ENCODE results near the gene TMEM255B. TPM values are rescaled to one million over a fixed set of nuclear protein-coding genes. Genes with fewer than 3 reads are reported as not detected.

Gene TMEM255B
- total and polyA plus RNA-seq, 2 of the 4 experiments (the other 2 are of a cell fraction) = 0.36 to 0.94 TPM

DNA sequence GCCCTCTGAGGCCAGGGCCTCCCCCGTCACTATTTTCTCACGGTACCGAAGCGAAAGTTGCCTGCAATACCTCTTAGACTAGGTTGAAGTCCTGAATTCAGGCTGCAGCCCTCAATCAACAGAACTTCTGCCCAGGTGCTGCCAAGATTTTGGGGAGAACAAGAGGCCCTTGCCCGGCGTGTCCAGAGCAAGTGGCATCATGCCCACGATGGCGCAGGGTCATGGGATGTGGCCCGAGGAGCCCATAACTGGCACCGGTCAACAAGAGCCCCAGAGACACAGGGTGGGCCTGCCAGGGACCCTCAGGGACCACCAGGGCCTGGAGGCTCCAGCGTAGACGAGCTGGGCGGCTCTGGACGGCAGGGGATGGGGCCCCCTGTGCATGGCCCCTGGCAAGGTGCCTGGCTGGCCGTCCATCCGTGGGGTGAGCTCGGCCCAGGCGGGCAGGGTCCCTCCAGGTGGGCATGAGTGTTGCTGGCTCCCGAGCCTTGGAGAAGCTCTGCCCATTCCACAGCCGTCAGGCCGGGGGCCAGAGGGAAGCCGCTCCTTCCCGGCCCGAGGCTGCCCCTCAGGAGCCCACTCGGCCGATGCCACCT, 59.8 kb downstream of the TMEM255B start:
- ChIA-PET POLR2A (ENCODE audit: unreplicated experiment) (no interaction called here), CTCF (no interaction called here)
- 95% methylated on average over 20 of the region's 26 CpGs; no CpG with 5 or more reads in 1 of the 2 experiments for WGBS, 2 experiments (ENCODE audit: extremely low coverage in 2 of 2, insufficient read length in 1 of 2)
- H3K9me3 ChIP-seq (ENCODE audit: control insufficient read depth, insufficient read depth, low read length) = no peaks in the 10 kb centered on the region
- no peak overlapping the region for H3K14ac ChIP-seq (replicated peaks; ENCODE audit: low read depth, low read length)
- dilution Hi-C loops (cut with HindIII; ENCODE audit: low sequenced_read_pairs, unreplicated experiment) = no loop called here
- H2BK20ac ChIP-seq (ENCODE audit: low read depth, low read length) = no peak overlapping the region
- H3K56ac ChIP-seq (ENCODE audit: extremely low read depth, insufficient read depth, low read length) = no peak overlapping the region
- no peak overlapping the region for H3K18ac ChIP-seq (ENCODE audit: low read depth, low read length)
- H3K4me3 ChIP-seq (ENCODE audit: insufficient read depth, low read depth, low read length) = no peak overlapping the region
- H4K8ac ChIP-seq (ENCODE audit: low read depth in 2 of 2, low read length in 2 of 2) = no peak overlapping the region
- H3K4me1 ChIP-seq (ENCODE audit: control insufficient read depth, insufficient read depth, low read length) = peaks cover 34% of the 10 kb centered on the region
- no peak overlapping the region for H4K5ac ChIP-seq (ENCODE audit: low read depth, low read length)
- H4K91ac ChIP-seq (ENCODE audit: insufficient read depth, low read depth, low read length) = no peak overlapping the region
- H2AK9ac ChIP-seq (replicated peaks; ENCODE audit: low read depth, low read length, poor library complexity) = no peak overlapping the region
- TF ChIP-seq MAZ (IDR thresholded peaks at IDR 0.05; ENCODE audit: borderline replicate concordance, low read depth, low read length) = no peak
- no TSS peak for BruUV-seq (replicated peaks)
- no peak for ATAC-seq (ENCODE audit: low read depth)
- in situ Hi-C loops (cut with MboI; ENCODE audit: low sequenced_read_pairs) = no loop called here
- H3K4ac ChIP-seq (ENCODE audit: low read depth, low read length) = no peak overlapping the region
- H3K9ac ChIP-seq (ENCODE audit: low read depth, low read length) = no peak overlapping the region
- H3K23ac ChIP-seq (ENCODE audit: low read depth, low read length) = no peak overlapping the region
- no peak overlapping the region for H3K4me2 ChIP-seq (ENCODE audit: low read depth, low read length)
- H3K36me3 ChIP-seq (ENCODE audit: control insufficient read depth, insufficient read depth, low read length) = peaks cover 28% of the 10 kb centered on the region
- H3K9me1 ChIP-seq (ENCODE audit: insufficient read depth, low read length) = peaks cover 14% of the 10 kb centered on the region
- peaks cover 52% of the 10 kb centered on the region for H4K20me1 ChIP-seq (ENCODE audit: insufficient read depth, low read length)
- peak overlapping the region; percentile 45; the same call in 1 of the 2 replicates for H2AK5ac ChIP-seq (ENCODE audit: low read depth, low read length)
- H3K27ac ChIP-seq (ENCODE audit: insufficient read depth, low read length) = no peak overlapping the region
- no peak overlapping the region for H2BK120ac ChIP-seq (ENCODE audit: low read depth, low read length)
- no peak overlapping the region for H2BK15ac ChIP-seq (ENCODE audit: low read depth, low read length)
- DNase-seq = no peak
- no peak overlapping the region for H2AFZ ChIP-seq (replicated peaks; ENCODE audit: low read length, poor library complexity)
- peak overlapping the region; percentile 11 for H2BK5ac ChIP-seq (ENCODE audit: low read depth, low read length, poor library complexity, severe bottlenecking)
- peaks cover 3 to 66% of the 10 kb centered on the region in 2 experiments for H3K79me1 ChIP-seq (ENCODE audit: low read depth in 1 of 2, low read length in 2 of 2)
- H3K27me3 ChIP-seq (ENCODE audit: control insufficient read depth, insufficient read depth, low read length) = no peaks in the 10 kb centered on the region
- intact Hi-C loops (cut with micrococcal nuclease) = loop anchor here (10.0 kb wide), 1 partner anchor 206 kb away; no protein-coding TSS in a partner anchor

Data from IMR-90 (cell line).